Measurements from ENCODE around the gene PTGIS.

PTGIS gene

DNA sequence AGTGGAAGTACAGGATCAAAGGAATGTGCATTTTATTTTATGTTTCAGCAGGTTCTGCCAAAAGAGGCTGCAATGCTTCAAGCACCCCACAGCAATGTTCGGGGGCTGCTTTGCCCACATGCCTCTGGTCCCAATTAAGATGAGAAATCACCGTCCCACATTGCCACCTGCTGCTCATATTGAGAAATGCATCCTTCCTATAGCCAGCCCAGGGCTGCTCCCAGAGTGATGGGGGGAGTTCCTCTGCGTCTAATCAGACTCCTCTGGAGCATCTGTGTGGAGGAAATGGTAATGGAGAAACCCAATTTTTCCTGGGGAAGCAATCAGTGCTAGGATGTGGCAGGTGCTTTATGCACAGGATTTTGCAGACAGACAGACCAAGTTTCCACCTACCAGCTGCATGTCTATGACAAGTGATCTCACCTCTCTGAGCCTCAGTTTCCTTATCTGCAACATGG, 33.7 kb downstream of the PTGIS start:
- no peak overlapping the region for H3K4me3 Mint-ChIP-seq
- CTCF ChIA-PET: interaction anchor here (0.6 to 3.1 kb wide), 14 partner anchors 8 to 387 kb away, joined by 3 to 47 read pairs (median 4); no protein-coding TSS in a partner anchor

DNA sequence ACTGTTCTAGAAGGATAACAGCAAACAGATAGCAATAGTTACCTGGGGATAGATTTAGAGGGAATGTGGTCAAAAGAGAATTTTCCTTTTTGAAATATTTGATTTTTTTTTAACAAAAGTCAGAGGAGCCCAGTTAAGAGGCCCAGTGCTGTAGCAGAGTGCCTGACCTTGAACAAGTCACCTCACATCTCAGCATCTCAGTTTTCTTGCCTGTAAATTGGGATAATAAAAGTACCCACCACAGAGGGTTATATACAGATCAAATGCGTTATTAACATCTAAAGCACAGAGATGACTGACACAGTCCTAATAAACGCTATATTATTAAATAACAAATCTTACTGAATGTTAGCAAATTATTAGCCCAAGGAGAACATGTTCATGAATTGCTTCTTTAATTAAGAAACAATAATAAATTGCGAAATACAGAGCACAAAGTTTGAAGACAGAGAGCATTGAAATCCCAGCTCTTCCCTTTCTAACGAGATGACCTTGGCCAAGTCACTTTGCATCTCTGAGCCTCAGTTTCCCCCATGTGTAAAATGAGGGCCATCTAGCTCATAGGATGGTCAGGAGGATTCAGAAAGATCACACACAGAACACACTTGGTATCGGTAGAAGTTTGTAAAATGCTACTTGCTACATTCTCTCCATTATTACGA, 35.5 kb downstream of the PTGIS start:
- CTCF ChIA-PET: interaction anchor here (1.9 to 3.1 kb wide), 3 partner anchors 148 to 200 kb away, joined by 5 to 47 read pairs (median 14); no protein-coding TSS in a partner anchor
- H3K4me3 Mint-ChIP-seq: no peak overlapping the region
- peaks cover 59% of the 10 kb centered on the region for H3K27me3 Mint-ChIP-seq
- no peak overlapping the region for H3K27ac Mint-ChIP-seq
- no peaks in the 10 kb centered on the region for H3K36me3 Mint-ChIP-seq
- H3K9me3 Mint-ChIP-seq: no peaks in the 10 kb centered on the region
- DNase-seq: no peak
- H3K4me1 Mint-ChIP-seq: peaks cover 20% of the 10 kb centered on the region

More for the DNA sequence above, 33.7 kb downstream of the PTGIS start:
- peak; percentile 76 for DNase-seq
- peak overlapping the region; percentile 31 for H3K27ac Mint-ChIP-seq
- H3K4me1 Mint-ChIP-seq: peaks cover 20% of the 10 kb centered on the region
- H3K9me3 Mint-ChIP-seq: no peaks in the 10 kb centered on the region
- no peaks in the 10 kb centered on the region for H3K36me3 Mint-ChIP-seq
- peaks cover 67% of the 10 kb centered on the region for H3K27me3 Mint-ChIP-seq

DNA sequence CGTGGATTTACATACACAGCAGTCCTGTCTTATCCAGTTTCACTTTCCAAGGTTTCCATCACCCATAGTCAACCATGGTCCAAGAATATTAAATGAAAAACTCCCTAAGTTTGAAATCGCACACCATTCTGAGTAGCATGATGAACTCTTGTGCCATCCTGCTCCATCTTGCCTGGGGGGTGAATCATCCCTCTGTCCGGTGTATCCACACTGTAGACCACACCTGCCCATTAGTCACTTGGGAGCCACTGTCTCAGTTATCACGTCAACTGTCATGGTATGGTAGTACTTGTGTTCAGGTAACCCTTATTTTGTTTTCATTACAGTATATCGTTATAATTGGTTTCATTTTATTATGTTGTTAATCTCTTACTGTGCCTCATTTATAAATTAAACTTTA, 38.5 kb downstream of the PTGIS start:
- H3K4me3 Mint-ChIP-seq: no peak overlapping the region
- peaks cover 44% of the 10 kb centered on the region for H3K27me3 Mint-ChIP-seq
- no peak overlapping the region for H3K27ac Mint-ChIP-seq
- DNase-seq: no peak
- CTCF ChIA-PET: interaction anchor here (0.6 kb wide), 1 partner anchor 324 kb away, joined by 3 read pairs; no protein-coding TSS in a partner anchor
- H3K9me3 Mint-ChIP-seq: no peaks in the 10 kb centered on the region
- peaks cover 6% of the 10 kb centered on the region for H3K4me1 Mint-ChIP-seq
- H3K36me3 Mint-ChIP-seq: no peaks in the 10 kb centered on the region

DNA sequence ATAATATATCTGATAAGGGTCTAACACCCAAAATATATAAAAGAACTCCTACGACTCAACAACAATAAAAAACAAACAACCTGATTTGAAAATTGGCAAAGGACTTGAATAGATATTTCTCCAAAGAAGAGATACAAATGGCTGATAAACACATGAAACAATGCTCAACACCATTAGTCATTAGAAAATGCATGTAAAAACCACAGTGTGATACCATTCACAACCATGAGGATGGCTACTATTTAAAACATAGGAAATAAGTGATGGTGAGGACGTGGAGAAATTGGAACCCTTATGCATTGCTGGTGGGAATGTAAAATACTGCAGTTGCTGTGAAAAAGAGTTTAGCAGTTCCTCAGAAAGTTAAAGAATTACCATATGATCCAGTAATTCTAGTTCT, 41.4 kb downstream of the PTGIS start:
- Mint-ChIP-seq H3K4me3 (no peak overlapping the region), H3K9me3 (no peaks in the 10 kb centered on the region), H3K27me3 (peaks cover 39% of the 10 kb centered on the region), H3K4me1 (no peaks in the 10 kb centered on the region), H3K36me3 (no peaks in the 10 kb centered on the region), H3K27ac (no peak overlapping the region)
- CTCF ChIA-PET: interaction anchor here (1.0 kb wide), 1 partner anchor 8 kb away, joined by 3 read pairs; no protein-coding TSS in a partner anchor
- no peak for DNase-seq

DNA sequence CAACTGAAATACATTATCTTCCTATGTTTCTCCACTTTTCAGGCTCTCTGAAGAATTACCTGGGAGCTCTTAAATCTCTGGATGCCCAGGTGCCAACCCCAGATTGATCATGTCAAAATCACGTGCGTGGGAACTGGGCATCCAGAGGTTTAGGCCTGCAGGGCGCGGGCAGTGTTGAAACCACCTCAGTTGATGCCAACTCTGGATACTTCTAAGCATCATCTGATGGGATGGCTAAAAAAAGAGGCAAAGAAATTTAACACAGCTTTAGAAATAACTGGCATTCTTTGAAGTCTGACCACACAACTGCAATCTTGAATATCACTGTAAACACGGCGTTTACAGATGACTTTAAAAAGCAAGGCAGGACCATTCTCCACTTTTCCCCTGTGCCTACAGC, 41.9 kb downstream of the PTGIS start:
- Mint-ChIP-seq H3K27ac (no peak overlapping the region), H3K4me1 (no peaks in the 10 kb centered on the region), H3K9me3 (no peaks in the 10 kb centered on the region), H3K36me3 (no peaks in the 10 kb centered on the region), H3K27me3 (peaks cover 38% of the 10 kb centered on the region), H3K4me3 (no peak overlapping the region)
- CTCF ChIA-PET: interaction anchor here (1.0 kb wide), 1 partner anchor 9 kb away, joined by 3 read pairs; no protein-coding TSS in a partner anchor
- no peak for DNase-seq

DNA sequence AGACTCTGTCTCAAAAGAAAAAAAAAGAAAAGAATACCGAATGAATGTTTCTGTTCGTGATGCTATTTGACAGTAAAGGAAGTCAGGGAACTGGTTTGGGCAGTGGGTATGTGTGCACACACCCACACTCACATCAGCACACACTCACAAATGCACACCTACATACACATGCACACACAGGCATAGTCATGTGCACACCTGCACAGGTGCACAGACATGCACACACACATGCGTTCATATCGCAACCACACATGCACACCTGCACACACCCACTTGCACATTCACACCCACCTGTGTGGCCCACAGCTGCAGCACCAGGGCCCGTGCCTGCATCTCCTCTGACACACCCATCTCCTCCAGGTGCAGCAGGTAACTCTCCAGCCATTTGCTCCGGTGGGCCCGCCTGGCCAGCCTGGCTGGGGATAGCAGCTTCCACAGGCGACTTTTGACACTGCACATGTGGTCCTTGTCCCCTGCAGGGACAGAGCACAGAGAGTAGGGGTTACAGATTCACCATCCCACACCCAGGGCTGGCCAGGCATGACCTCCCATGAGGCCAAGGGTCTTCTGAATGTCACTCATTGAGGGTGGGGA, 44.1 kb downstream of the PTGIS start:
- Mint-ChIP-seq H3K27me3 (peaks cover 34% of the 10 kb centered on the region), H3K9me3 (no peaks in the 10 kb centered on the region), H3K36me3 (no peaks in the 10 kb centered on the region), H3K27ac (no peak overlapping the region), H3K4me1 (no peaks in the 10 kb centered on the region), H3K4me3 (no peak overlapping the region)
- no peak for DNase-seq
- CTCF ChIA-PET: no interaction called here

DNA sequence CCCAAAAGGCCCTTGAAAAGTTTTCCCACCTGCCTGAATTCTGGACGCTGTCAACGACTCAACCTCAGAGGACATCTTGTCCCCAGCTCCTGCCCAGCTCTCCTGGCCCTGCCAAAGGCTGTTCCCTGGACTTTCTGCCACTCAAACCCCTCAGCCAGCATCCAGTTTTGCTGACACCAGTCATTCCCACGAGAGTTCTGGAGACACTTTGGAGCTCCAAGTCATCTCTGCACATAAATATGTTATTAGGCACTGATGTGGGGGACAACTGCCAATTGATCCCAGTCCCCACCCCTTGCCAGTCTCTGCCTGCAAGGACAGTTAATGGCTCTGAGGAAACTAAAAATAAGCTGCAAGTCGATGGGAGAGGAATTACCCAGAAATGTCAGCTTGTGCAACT, 46.6 kb downstream of the PTGIS start:
- Mint-ChIP-seq H3K36me3 (no peaks in the 10 kb centered on the region), H3K4me3 (no peak overlapping the region), H3K9me3 (no peaks in the 10 kb centered on the region), H3K27ac (no peak overlapping the region), H3K27me3 (peaks cover 48% of the 10 kb centered on the region), H3K4me1 (no peaks in the 10 kb centered on the region)
- CTCF ChIA-PET: interaction anchor here (1.0 kb wide), 1 partner anchor 14 kb away, joined by 4 read pairs; no protein-coding TSS in a partner anchor
- DNase-seq: no peak

DNA sequence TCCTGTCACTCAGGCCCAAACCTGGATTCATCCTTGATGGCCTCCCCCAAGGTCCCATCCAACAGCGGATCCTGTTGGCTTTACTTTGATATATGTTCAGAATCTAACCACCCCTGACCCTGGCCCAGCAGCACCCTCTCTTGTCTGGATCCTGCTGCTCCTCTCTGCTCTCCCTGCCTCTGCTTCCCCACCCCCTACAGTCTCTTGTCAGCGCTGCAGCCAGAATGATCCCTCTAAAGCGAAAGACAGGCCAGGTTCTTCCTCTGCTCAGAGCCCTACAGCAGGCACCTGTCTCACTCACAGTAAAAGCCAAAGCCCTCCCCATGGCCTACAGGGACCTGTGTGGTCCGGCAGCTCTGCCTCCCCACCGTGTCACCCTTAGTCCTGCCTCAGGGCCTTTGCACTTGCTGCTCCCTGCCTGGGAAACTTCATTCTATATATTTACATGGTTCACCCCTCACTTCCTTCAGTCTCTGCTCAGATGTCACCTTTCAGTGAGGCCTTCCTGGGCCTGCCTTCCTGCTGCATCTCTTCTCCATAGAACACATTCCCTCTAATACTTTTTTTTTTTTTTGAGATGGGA, 48.1 kb downstream of the PTGIS start:
- no peaks in the 10 kb centered on the region for H3K4me1 Mint-ChIP-seq
- H3K27ac Mint-ChIP-seq: no peak overlapping the region
- CTCF ChIA-PET: no interaction called here
- H3K36me3 Mint-ChIP-seq: no peaks in the 10 kb centered on the region
- no peak overlapping the region for H3K4me3 Mint-ChIP-seq
- peaks cover 48% of the 10 kb centered on the region for H3K27me3 Mint-ChIP-seq
- no peaks in the 10 kb centered on the region for H3K9me3 Mint-ChIP-seq
- no peak for DNase-seq

DNA sequence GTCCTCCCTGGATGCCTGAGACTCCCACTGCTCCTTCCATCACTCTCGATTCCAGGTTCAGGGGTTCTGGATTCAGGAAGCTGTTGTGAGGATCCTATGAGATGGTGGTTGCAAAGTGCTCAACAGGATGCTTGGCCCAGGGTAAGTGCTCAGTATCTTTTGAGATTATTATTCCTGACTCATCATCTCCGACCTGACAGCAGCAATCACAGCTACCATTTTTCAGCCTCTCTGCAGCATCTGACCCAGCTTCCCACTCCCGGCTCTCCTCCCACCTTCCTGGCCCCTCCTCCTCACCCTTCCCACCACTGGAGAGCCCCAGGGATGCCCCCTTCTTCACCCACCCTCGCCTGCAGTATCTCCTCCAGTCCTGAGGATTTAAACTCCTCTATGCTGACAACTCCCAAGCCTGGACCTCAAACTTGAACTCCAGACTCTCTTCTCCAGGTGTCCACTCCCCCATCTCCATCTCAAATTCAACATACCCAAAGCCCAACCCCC, 48.7 kb downstream of the PTGIS start:
- Mint-ChIP-seq H3K27me3 (peaks cover 48% of the 10 kb centered on the region), H3K27ac (no peak overlapping the region), H3K9me3 (no peaks in the 10 kb centered on the region), H3K4me1 (no peaks in the 10 kb centered on the region), H3K4me3 (no peak overlapping the region), H3K36me3 (no peaks in the 10 kb centered on the region)
- CTCF ChIA-PET: no interaction called here
- DNase-seq: no peak

DNA sequence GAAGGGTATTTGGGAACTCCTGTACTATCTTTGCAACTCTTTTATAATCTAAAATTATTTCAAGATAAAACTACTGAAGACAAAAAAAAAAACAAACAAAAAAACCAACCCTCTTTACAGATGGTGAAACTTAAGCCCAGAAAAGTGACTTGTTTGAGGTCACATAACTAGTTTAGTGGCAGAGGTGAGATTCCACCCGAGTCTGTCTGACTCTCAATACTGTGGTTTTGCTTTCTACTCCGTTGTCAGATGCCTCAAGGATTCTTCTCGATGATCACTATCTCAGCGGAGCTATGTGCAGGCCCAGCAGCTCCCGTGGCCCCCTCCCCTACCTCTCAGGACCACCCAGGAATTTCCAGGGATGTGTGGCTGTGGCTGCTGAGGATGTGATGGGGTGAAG, 49.4 kb downstream of the PTGIS start:
- Mint-ChIP-seq H3K4me1 (no peaks in the 10 kb centered on the region), H3K4me3 (no peak overlapping the region), H3K27ac (no peak overlapping the region), H3K27me3 (peaks cover 48% of the 10 kb centered on the region), H3K36me3 (no peaks in the 10 kb centered on the region), H3K9me3 (no peaks in the 10 kb centered on the region)
- CTCF ChIA-PET: interaction anchor here (0.7 kb wide), 1 partner anchor 91 kb away, joined by 3 read pairs; no protein-coding TSS in a partner anchor
- DNase-seq: no peak

DNA sequence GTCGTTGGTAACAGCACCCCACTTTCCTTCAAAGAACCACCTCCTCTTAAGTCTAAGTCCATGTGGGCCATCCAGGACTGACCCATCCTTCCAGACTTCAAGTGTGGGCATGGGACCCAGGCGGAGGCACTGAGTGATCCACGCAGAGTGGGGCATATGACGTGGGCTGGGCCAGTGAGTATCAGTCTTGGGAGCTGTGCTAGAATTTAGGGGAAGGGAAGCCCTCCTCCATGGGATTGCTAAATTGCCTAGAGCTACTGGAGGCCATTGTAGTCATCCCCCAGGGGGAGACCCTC, 50.2 kb downstream of the PTGIS start:
- H3K27me3 Mint-ChIP-seq: peaks cover 43% of the 10 kb centered on the region
- DNase-seq: no peak
- H3K4me1 Mint-ChIP-seq: no peaks in the 10 kb centered on the region
- H3K36me3 Mint-ChIP-seq: no peaks in the 10 kb centered on the region
- CTCF ChIA-PET: no interaction called here
- no peak overlapping the region for H3K4me3 Mint-ChIP-seq
- no peak overlapping the region for H3K27ac Mint-ChIP-seq
- H3K9me3 Mint-ChIP-seq: no peaks in the 10 kb centered on the region

DNA sequence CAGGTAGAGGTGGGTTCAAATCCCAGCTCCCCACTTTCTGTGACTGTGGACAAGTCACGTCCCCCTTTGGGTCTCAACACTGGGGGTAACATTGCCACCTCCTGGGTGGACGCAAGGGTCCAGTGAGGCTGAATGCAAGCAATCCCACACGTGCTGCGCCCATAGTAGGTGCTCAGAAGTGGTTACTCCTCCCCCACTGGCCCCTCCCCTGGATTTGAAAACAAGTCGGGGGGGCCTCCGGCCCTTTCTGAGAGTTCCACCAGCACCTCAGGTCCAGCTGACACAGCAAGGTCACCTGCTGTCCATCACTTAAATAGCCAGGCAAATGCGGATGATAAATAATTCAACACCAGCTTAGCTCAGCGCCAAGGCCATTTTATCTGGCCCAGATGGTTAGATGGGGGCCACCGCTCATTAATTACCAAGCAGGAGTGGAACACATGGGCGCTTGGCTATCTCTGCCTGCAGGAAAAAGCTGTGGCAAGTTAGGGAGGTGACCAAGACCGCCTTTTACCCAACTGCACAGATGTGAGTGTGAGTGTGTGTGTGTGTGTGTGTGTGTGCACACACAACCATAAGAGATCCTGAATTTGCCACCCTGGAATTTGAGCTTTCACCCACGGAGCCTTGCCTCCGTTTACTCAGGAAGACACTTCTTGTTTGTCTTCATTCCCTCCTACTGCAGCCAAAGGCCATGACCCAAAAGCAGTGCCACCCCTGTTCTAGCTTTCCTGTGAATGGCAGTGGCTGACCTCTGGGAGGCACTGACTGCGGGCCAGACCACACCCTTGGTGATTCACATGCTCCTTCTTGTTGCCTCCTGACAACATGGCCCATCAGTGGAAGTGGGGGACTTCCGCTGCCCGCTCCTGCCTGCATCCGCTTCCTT, 50.8 kb downstream of the PTGIS start:
- CTCF ChIA-PET: no interaction called here
- DNase-seq: no peak
- H3K9me3 Mint-ChIP-seq: no peaks in the 10 kb centered on the region
- no peak overlapping the region for H3K4me3 Mint-ChIP-seq
- H3K27me3 Mint-ChIP-seq: peaks cover 40% of the 10 kb centered on the region
- H3K27ac Mint-ChIP-seq: no peak overlapping the region
- no peaks in the 10 kb centered on the region for H3K4me1 Mint-ChIP-seq
- no peaks in the 10 kb centered on the region for H3K36me3 Mint-ChIP-seq

DNA sequence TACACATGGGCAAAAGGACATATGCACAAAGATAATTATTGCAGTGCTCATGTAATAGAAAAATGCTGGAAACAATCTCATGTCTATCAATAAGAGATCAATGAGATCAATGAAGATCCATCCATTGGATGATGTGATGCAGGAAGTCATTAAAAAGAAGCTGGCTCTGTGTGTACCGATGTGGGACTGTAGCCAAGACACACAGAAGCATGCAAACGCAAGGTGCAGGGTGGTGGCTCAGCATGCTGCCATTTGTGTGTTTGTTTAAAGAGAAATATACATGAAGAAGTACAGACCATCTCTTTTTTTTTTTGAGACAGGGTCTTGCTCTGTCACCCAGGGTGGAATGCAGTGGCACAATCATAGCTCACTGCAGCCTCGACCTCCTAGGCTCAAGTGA, 52.4 kb downstream of the PTGIS start:
- H3K4me3 Mint-ChIP-seq: no peak overlapping the region
- CTCF ChIA-PET: no interaction called here
- no peaks in the 10 kb centered on the region for H3K9me3 Mint-ChIP-seq
- no peak overlapping the region for H3K27ac Mint-ChIP-seq
- H3K36me3 Mint-ChIP-seq: no peaks in the 10 kb centered on the region
- no peaks in the 10 kb centered on the region for H3K4me1 Mint-ChIP-seq
- peaks cover 35% of the 10 kb centered on the region for H3K27me3 Mint-ChIP-seq
- DNase-seq: no peak

DNA sequence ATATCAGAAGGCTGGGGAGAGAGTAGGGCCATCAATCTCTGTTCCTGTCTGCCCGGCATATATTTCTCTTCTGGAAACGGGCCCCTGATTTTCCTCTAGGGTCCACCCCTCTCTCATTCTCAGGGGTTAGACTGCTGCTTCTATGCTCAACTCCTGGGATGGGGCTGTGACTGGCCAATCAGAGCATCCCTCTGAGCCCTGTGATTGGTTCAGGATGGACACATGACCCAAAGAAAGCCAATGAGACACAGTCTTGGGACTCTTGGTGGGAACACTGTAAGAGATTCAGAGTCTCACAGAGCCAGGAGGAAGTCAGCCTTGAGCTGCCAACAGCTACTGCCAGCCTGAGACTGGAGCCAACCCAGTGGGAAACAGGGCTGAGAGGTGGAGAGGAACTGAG, 54.4 kb downstream of the PTGIS start:
- H3K27ac Mint-ChIP-seq: no peak overlapping the region
- no peaks in the 10 kb centered on the region for H3K4me1 Mint-ChIP-seq
- H3K36me3 Mint-ChIP-seq: no peaks in the 10 kb centered on the region
- CTCF ChIA-PET: no interaction called here
- H3K4me3 Mint-ChIP-seq: no peak overlapping the region
- DNase-seq: no peak
- no peaks in the 10 kb centered on the region for H3K9me3 Mint-ChIP-seq
- peaks cover 38% of the 10 kb centered on the region for H3K27me3 Mint-ChIP-seq

All from activated naive CD4-positive, alpha-beta T cell treated with anti-CD3 and anti-CD28 coated beads, Interleukin-2, amount 10 ng/mL, durations not matched to agents 7 days and 5 days (primary cell).